GM12872 (cell line): ENCODE results near the gene POLR2E.

Experiments used
- CTCF ChIP-seq: IDR thresholded peaks from 3 replicates; pipeline ENCODE4 v1.5.1; 2011; ENCODE audit warnings: low read depth, mild to moderate bottlenecking, low read length, moderate library complexity; ENCODE audit not compliant: insufficient read depth

Gene POLR2E

GRCh38 chr19:1110809-1111640, 15.8 kb upstream of the POLR2E start:
- TF ChIP-seq CTCF, result no peak

GRCh38 chr19:1109697-1110671, 14.8 kb upstream of the POLR2E start:
- no peak for TF ChIP-seq CTCF

GRCh38 chr19:1109032-1109551, 13.9 kb upstream of the POLR2E start:
- no peak for TF ChIP-seq CTCF

- TF ChIP-seq CTCF, result no peak
These were observed 13.3 kb upstream of the POLR2E start for GRCh38 chr19:1108291-1109031.

GRCh38 chr19:1107661-1108261, 12.6 kb upstream of the POLR2E start:
- TF ChIP-seq CTCF, result no peak

- TF ChIP-seq CTCF, result 0 out of 3 replicates have a peak, but pooled peaks have one; percentile 3
These were observed 11.9 kb upstream of the POLR2E start for GRCh38 chr19:1106841-1107660.
